H1 (cell line): ENCODE data around the gene MTARC1. TPM values are rescaled to one million over a fixed set of nuclear protein-coding genes. Genes with fewer than 3 reads are reported as not detected.

Experiments
- CTCF ChIA-PET: fragments of 300-600 bp; sonication (Branson Sonifier 250); formaldehyde crosslinking; loops from one replicate; lab custom pipeline; 2021; ENCODE audit not compliant: partially characterized antibody; lab: Charles Lee
- POLR2A ChIA-PET: fragments of 300-600 bp; sonication (Branson Sonifier 250); formaldehyde crosslinking; loops from one replicate; lab custom pipeline; 2021; ENCODE audit warnings: inconsistent platforms; ENCODE audit not compliant: partially characterized antibody; lab: Charles Lee
- DNase-seq, 2 experiments: peaks; one replicate each; pipeline versions ENCODE4 v3.0.0 to v3.0.0-alpha.2; 2010 to 2022; ENCODE audit warnings: low spot score in 2 of 2, low read depth in 1 of 2, mixed read lengths in 1 of 2
- FAIRE-seq: peaks from 2 replicates; lab custom pipeline; 2011; peaks lifted over from hg19 to GRCh38; lab: Jason Lieb, UNC
- H2AFZ ChIP-seq: 2 replicates; pipeline ENCODE4 v1.8.1; 2012; ENCODE audit warnings: low read length, inconsistent platforms
- H2AK5ac ChIP-seq: 2 replicates; pipeline ENCODE4 v1.6.1; 2013; ENCODE audit warnings: low read depth, low read length
- H2BK120ac ChIP-seq: replicated peaks from 2 replicates; pipeline ENCODE3; 2013; ENCODE audit warnings: low read depth, low read length, inconsistent platforms
- H2BK12ac ChIP-seq: 2 replicates; pipeline ENCODE4 v1.6.1; 2013; ENCODE audit warnings: low read depth, low read length
- H2BK15ac ChIP-seq: 2 replicates; pipeline ENCODE4 v1.6.1; 2013; ENCODE audit warnings: low read length
- H2BK20ac ChIP-seq: 2 replicates; pipeline ENCODE4 v1.6.1; 2013; ENCODE audit warnings: low read length
- H2BK5ac ChIP-seq: 2 replicates; pipeline ENCODE4 v1.6.1; 2013; ENCODE audit warnings: low read depth, low read length
- H3K14ac ChIP-seq: 2 replicates; pipeline ENCODE4 v1.6.1; 2013; ENCODE audit warnings: inconsistent platforms; ENCODE audit not compliant: insufficient read length
- H3K18ac ChIP-seq: 2 replicates; pipeline ENCODE4 v1.6.1; 2013; ENCODE audit warnings: low read length; ENCODE audit errors: extremely low read depth
- H3K23ac ChIP-seq: 2 replicates; pipeline ENCODE4 v1.6.1; 2013; ENCODE audit warnings: inconsistent platforms; ENCODE audit not compliant: insufficient read length
- H3K23me2 ChIP-seq: 2 replicates; pipeline ENCODE4 v1.6.1; 2013; ENCODE audit warnings: low read depth, low read length
- H3K27ac ChIP-seq: 2 replicates; pipeline ENCODE4 v1.6.1; 2011; ENCODE audit warnings: low read depth, low read length, inconsistent platforms
- H3K27me3 ChIP-seq, 4 experiments: replicated peaks in 1 of 4; 1 replicate in 1 of 4; 2 replicates in 3 of 4; pipeline versions ENCODE4 v1.6.1 to v1.8.1; 2011 to 2013; ENCODE audit warnings: low read length in 3 of 4, mild to moderate bottlenecking in 3 of 4, inconsistent platforms in 2 of 4, mixed read lengths in 2 of 4, moderate library complexity in 1 of 4; ENCODE audit not compliant: control insufficient read depth in 3 of 4, insufficient read depth in 3 of 4; ENCODE audit errors: extremely low read depth in 1 of 4
- H3K36me3 ChIP-seq, 4 experiments: 2 replicates each; pipeline versions ENCODE4 v1.6.1 to v1.8.1; 2011 to 2013; ENCODE audit warnings: mild to moderate bottlenecking in 4 of 4, low read length in 3 of 4, moderate library complexity in 2 of 4, control low read depth in 1 of 4, inconsistent platforms in 1 of 4; ENCODE audit not compliant: insufficient read depth in 4 of 4, control insufficient read depth in 2 of 4
- H3K4ac ChIP-seq: replicated peaks from 2 replicates; pipeline ENCODE3; 2013; ENCODE audit warnings: low read length, low read depth, mixed read lengths, inconsistent platforms; ENCODE audit not compliant: insufficient read length
- H3K4me1 ChIP-seq, 4 experiments: replicated peaks in 1 of 4; 1 replicate in 1 of 4; 2 replicates in 3 of 4; pipeline versions ENCODE4 v1.6.1 to v1.8.1; 2011 to 2013; ENCODE audit warnings: low read length in 3 of 4, inconsistent platforms in 2 of 4, mixed read lengths in 1 of 4; ENCODE audit not compliant: insufficient read depth in 4 of 4, control insufficient read depth in 3 of 4
- H3K4me2 ChIP-seq, 2 experiments: 2 replicates each; pipeline versions ENCODE4 v1.6.1 to v1.8.1; 2011 to 2013; ENCODE audit warnings: low read depth in 2 of 2, low read length in 2 of 2, control low read depth in 1 of 2, inconsistent platforms in 1 of 2, mild to moderate bottlenecking in 1 of 2; ENCODE audit not compliant: insufficient read depth in 1 of 2
- H3K4me3 ChIP-seq, 4 experiments: fragments of 200-600, 300-600 bp in 1 of 4; sonication (generic), shearing (Covaris generic), sonication (Bioruptor Twin) in 1 of 4; 2 replicates each; pipeline versions ENCODE4 v1.5.1 to v1.8.1; 2011 to 2016; ENCODE audit warnings: low read length in 4 of 4, low read depth in 3 of 4, control low read depth in 2 of 4, inconsistent platforms in 2 of 4, mild to moderate bottlenecking in 2 of 4, mixed read lengths in 1 of 4, moderate library complexity in 1 of 4; ENCODE audit not compliant: insufficient read depth in 2 of 4; ENCODE audit errors: extremely low read depth in 1 of 4
- H3K56ac ChIP-seq: replicated peaks from 2 replicates; pipeline ENCODE3; 2013; ENCODE audit warnings: low read depth, mild to moderate bottlenecking, mixed read lengths, low read length, inconsistent platforms; ENCODE audit not compliant: insufficient read length
- H3K79me1 ChIP-seq: 2 replicates; pipeline ENCODE4 v1.6.1; 2013; ENCODE audit warnings: low read depth, low read length, control low read depth
- H3K79me2 ChIP-seq, 2 experiments: 2 replicates each; pipeline versions ENCODE4 v1.6.1 to v1.8.1; 2012 to 2013; ENCODE audit warnings: low read length in 2 of 2, mild to moderate bottlenecking in 2 of 2, inconsistent platforms in 1 of 2; ENCODE audit not compliant: insufficient read depth in 2 of 2, control insufficient read depth in 1 of 2
- H3K9ac ChIP-seq, 4 experiments: replicated peaks in 1 of 4; 1 replicate in 1 of 4; 2 replicates in 3 of 4; pipeline versions ENCODE4 v1.6.1 to v1.8.1; 2011 to 2013; ENCODE audit warnings: low read depth in 3 of 4, low read length in 3 of 4, control low read depth in 2 of 4, mild to moderate bottlenecking in 2 of 4, moderate library complexity in 2 of 4, inconsistent platforms in 1 of 4; ENCODE audit errors: extremely low read depth in 1 of 4
- H3K9me3 ChIP-seq, 2 experiments: 2 replicates each; pipeline versions ENCODE4 v1.6.1 to v1.8.1; 2012 to 2013; ENCODE audit warnings: mild to moderate bottlenecking in 2 of 2, moderate library complexity in 2 of 2, control low read depth in 1 of 2, inconsistent platforms in 1 of 2, low read depth in 1 of 2, low read length in 1 of 2, mixed read lengths in 1 of 2; ENCODE audit not compliant: insufficient read depth in 2 of 2
- H4K20me1 ChIP-seq, 2 experiments: replicated peaks in 1 of 2; 2 replicates each; pipeline versions ENCODE3 to v1.8.1; 2011 to 2013; ENCODE audit warnings: inconsistent platforms in 2 of 2, low read length in 2 of 2, mild to moderate bottlenecking in 1 of 2; ENCODE audit not compliant: insufficient read depth in 2 of 2, control insufficient read depth in 1 of 2
- H4K5ac ChIP-seq: 2 replicates; pipeline ENCODE4 v1.6.1; 2013; ENCODE audit warnings: low read length, low read depth, mixed read lengths, inconsistent platforms; ENCODE audit not compliant: insufficient read length
- H4K8ac ChIP-seq: 2 replicates; pipeline ENCODE4 v1.8.0; 2013; ENCODE audit warnings: mild to moderate bottlenecking, moderate library complexity, low read length, inconsistent platforms; ENCODE audit not compliant: insufficient read depth; ENCODE audit errors: extremely low read depth
- H4K91ac ChIP-seq: replicated peaks from 2 replicates; pipeline ENCODE3; 2013; ENCODE audit warnings: low read length, mixed read lengths, inconsistent platforms; ENCODE audit not compliant: insufficient read length
- BCL11A ChIP-seq, 2 experiments: IDR thresholded peaks; one replicate each; pipeline ENCODE4 v1.6.1; 2011; ENCODE audit warnings: low read depth in 2 of 2, low read length in 2 of 2, mild to moderate bottlenecking in 2 of 2
- CBX8 ChIP-seq: fragments of 300-800, 300-1000 bp; sonication (generic); IDR thresholded peaks from 2 replicates; pipeline ENCODE4 v1.7.1; 2016; ENCODE audit warnings: low read depth, low read length, borderline replicate concordance
- CEBPB ChIP-seq: IDR thresholded peaks from 2 replicates; pipeline ENCODE4 v1.6.1; 2012; ENCODE audit warnings: low read depth, low read length
- CHD1 ChIP-seq: IDR thresholded peaks from 2 replicates; pipeline ENCODE4 v1.6.1; 2012; ENCODE audit warnings: low read depth, low read length, improper control_type of control experiment
- EP300 ChIP-seq, 2 experiments: IDR thresholded peaks; 1 replicate in 1 of 2; 2 replicates in 1 of 2; pipeline ENCODE4 v1.6.1; 2011 to 2012; ENCODE audit warnings: low read depth in 2 of 2, low read length in 2 of 2, mild to moderate bottlenecking in 2 of 2, borderline replicate concordance in 1 of 2, inconsistent platforms in 1 of 2, moderate library complexity in 1 of 2
- KDM1A ChIP-seq: fragments of 200-600, 300-600 bp; sonication (generic); IDR thresholded peaks from 2 replicates; pipeline ENCODE4 v1.7.1; 2016; ENCODE audit warnings: mild to moderate bottlenecking, low read length, borderline replicate concordance
- NANOG ChIP-seq: IDR thresholded peaks from 2 replicates; pipeline ENCODE4 v1.6.1; 2011; ENCODE audit warnings: low read length, low read depth, mild to moderate bottlenecking, inconsistent platforms; ENCODE audit not compliant: insufficient read depth, poor library complexity, severe bottlenecking
- RBBP5 ChIP-seq: IDR thresholded peaks from 2 replicates; pipeline ENCODE4 v1.7.1; 2012; ENCODE audit warnings: low read depth, mild to moderate bottlenecking, inconsistent platforms, low read length, moderate library complexity, borderline replicate concordance
- SP1 ChIP-seq: IDR thresholded peaks from 2 replicates; pipeline ENCODE4 v1.6.1; 2011; ENCODE audit warnings: low read depth, low read length
- polyA plus RNA-seq, 7 experiments: library from polyadenylated mRNA; depleted of rRNA in 3 of 7; stranded (reverse) in 5 of 7; unstranded in 2 of 7; fragments of >200 nt in 5 of 7; fragments of 200-250 nt in 2 of 7; gene quantifications; 1 replicate in 5 of 7; 2 replicates in 1 of 7; 4 replicates in 1 of 7; pipeline versions ENCODE4 v1.2.1 to v1.2.3, GENCODE V29; 2011 to 2013; ENCODE audit warnings: missing spikeins in 2 of 7, mixed read lengths in 2 of 7
- total RNA-seq: library from RNA; stranded (reverse); fragmentation: NEBNext Ultra II Directional; extraction: Animal tissue kit (Norgen Biotek cat#: 25700); gene quantifications from 2 replicates; pipeline ENCODE4 v1.2.1, GENCODE V29; 2021
- TF ChIP-seq, protein P1 (sequence below): IDR thresholded peaks from 2 replicates; pipeline ENCODE4 v1.6.1; 2011; ENCODE audit warnings: low read length, improper control_type of control experiment

The MTARC1 gene
- total and polyA plus RNA-seq, 2 of the 8 experiments (the other 6 are each of a cell fraction or from before 2014, with no cell fraction given) = 17.2 to 46.2 TPM

DNA sequence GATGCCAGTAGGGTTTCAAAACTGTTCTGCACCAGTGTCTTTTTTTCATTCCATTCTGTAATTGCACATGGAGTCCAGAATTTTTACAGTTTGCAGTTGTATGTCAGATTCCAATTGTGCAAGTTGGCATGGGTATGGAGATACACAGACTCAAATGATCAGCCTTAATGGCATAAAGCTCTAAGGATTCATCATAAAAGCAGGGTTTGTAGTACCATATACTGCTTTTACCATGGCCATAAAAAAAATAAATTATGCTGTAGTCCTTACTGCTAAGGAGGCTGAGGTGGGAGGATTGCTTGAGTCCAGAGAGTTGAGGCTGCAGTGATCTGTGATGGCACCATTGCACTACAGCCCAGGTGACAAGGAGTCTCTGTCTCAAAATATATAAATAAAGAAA is 10.3 kb downstream of the MTARC1 start:
- H2BK15ac ChIP-seq = no peak overlapping the region
- H3K4ac ChIP-seq = no peak overlapping the region
- H3K56ac ChIP-seq = no peak overlapping the region
- no peaks in the 10 kb centered on the region for H3K27me3 ChIP-seq
- TF ChIP-seq RBBP5 = no peak
- no peak for TF ChIP-seq CEBPB
- no peak for TF ChIP-seq KDM1A
- no peak for TF ChIP-seq CHD1
- no peak for TF ChIP-seq NANOG
- TF ChIP-seq, protein P1, sequence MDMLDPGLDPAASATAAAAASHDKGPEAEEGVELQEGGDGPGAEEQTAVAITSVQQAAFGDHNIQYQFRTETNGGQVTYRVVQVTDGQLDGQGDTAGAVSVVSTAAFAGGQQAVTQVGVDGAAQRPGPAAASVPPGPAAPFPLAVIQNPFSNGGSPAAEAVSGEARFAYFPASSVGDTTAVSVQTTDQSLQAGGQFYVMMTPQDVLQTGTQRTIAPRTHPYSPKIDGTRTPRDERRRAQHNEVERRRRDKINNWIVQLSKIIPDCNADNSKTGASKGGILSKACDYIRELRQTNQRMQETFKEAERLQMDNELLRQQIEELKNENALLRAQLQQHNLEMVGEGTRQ = no peak
- no peak for TF ChIP-seq CBX8
- TF ChIP-seq EP300 (IDR thresholded peaks at IDR 0.05; ENCODE audit: borderline replicate concordance in 1 of 2, low read depth in 2 of 2, low read length in 2 of 2) = no peak
- TF ChIP-seq SP1 = no peak
- TF ChIP-seq BCL11A (IDR thresholded peaks at IDR 0.05; ENCODE audit: low read depth in 2 of 2, low read length in 2 of 2) = no peak
- H3K14ac ChIP-seq = no peak overlapping the region
- peaks cover 0 to 32% (median 16%) of the 10 kb centered on the region in 4 experiments; a peak in 5 of 8 replicates for H3K36me3 ChIP-seq
- peaks cover 2% of the 10 kb centered on the region; the same call in 1 of the 2 replicates for H3K79me1 ChIP-seq
- H3K18ac ChIP-seq = no peak overlapping the region
- DNase-seq (no peak), FAIRE-seq (no peak)
- H2BK12ac ChIP-seq = no peak overlapping the region
- no peak overlapping the region for H2BK20ac ChIP-seq
- H3K4me1 ChIP-seq = no peaks in the 10 kb centered on the region
- no peaks in the 10 kb centered on the region for H3K9me3 ChIP-seq
- no peak overlapping the region for H2BK5ac ChIP-seq
- H3K23me2 ChIP-seq = no peaks in the 10 kb centered on the region
- no peaks in the 10 kb centered on the region for H3K79me2 ChIP-seq
- H4K5ac ChIP-seq = no peak overlapping the region
- H2BK120ac ChIP-seq = no peak overlapping the region
- no peak overlapping the region for H3K9ac ChIP-seq
- no peak overlapping the region for H4K91ac ChIP-seq
- peaks cover 0 to 4% of the 10 kb centered on the region in 2 experiments for H4K20me1 ChIP-seq
- H2AFZ ChIP-seq = no peak overlapping the region
- H3K4me3 ChIP-seq = no peak overlapping the region
- H3K27ac ChIP-seq = no peak overlapping the region
- no peak overlapping the region for H2AK5ac ChIP-seq
- ChIA-PET POLR2A (interaction anchor here (0.5 kb wide), 1 partner anchor 264 kb away, joined by 3 read pairs; no protein-coding TSS in a partner anchor), CTCF (interaction anchor here (1.1 to 2.8 kb wide), 4 partner anchors 12 to 50 kb away, joined by 3 to 15 read pairs (median 7); no protein-coding TSS in a partner anchor)
- H3K4me2 ChIP-seq = no peak overlapping the region
- H3K23ac ChIP-seq = no peak overlapping the region
- no peak overlapping the region for H4K8ac ChIP-seq
